Upper lobe of left lung (tissue), 6 donors: Measurements from ENCODE around the gene TRIL. TPM values are rescaled to one million over a fixed set of nuclear protein-coding genes. Genes with fewer than 3 reads are reported as not detected.

ENCODE experiments used
- ATAC-seq, 2 donors: fragments of 200-7000 bp; cut with Tn5 transposase; one replicate each; pipeline ENCODE4 v1.9.1; 2022; ENCODE audit warnings: mild to moderate bottlenecking in 2 of 2, moderate library complexity in 2 of 2; ENCODE audit not compliant: low FRiP score in 2 of 2
- DNase-seq, 2 donors: peaks; one replicate each; pipeline ENCODE4 v3.0.0-alpha.2; 2019 to 2020
- H3K27ac ChIP-seq, 4 donors: fragments of 200-600 bp; sonication (generic); one replicate each; pipeline ENCODE4 v1.5.1; 2016 to 2019
- H3K27me3 ChIP-seq, 4 donors: fragments of 200-600 bp; sonication (generic); one replicate each; pipeline ENCODE4 v1.5.1; 2017 to 2019
- H3K36me3 ChIP-seq, 4 donors: fragments of 200-600 bp; sonication (generic); one replicate each; pipeline ENCODE4 v1.5.1; 2016 to 2019
- H3K4me1 ChIP-seq, 4 donors: fragments of 200-600 bp; sonication (generic); one replicate each; pipeline ENCODE4 v1.5.1; 2018 to 2019
- H3K4me3 ChIP-seq, 4 donors: fragments of 200-600 bp; sonication (generic); one replicate each; pipeline ENCODE4 v1.5.1; 2017 to 2019; ENCODE audit warnings: mild to moderate bottlenecking in 2 of 4, moderate library complexity in 1 of 4
- H3K9me3 ChIP-seq, 4 donors: fragments of 200-600 bp; sonication (generic); one replicate each; pipeline ENCODE4 v1.5.1; 2018 to 2019
- EP300 ChIP-seq, 4 donors: sonication (generic); formaldehyde crosslinking; IDR thresholded peaks; one replicate each; pipeline ENCODE4 v1.5.1; 2017; ENCODE audit warnings: antibody characterized with exemption in 4 of 4, control low read depth in 2 of 4
- POLR2A ChIP-seq, 4 donors: fragments of 450-650 bp; IDR thresholded peaks; one replicate each; pipeline ENCODE4 v1.5.1; 2016 to 2017; ENCODE audit warnings: antibody characterized with exemption in 4 of 4, mild to moderate bottlenecking in 2 of 4
- POLR2AphosphoS5 ChIP-seq, 2 donors: sonication (generic); formaldehyde crosslinking; IDR thresholded peaks; one replicate each; pipeline ENCODE4 v1.5.1; 2017; ENCODE audit warnings: antibody characterized with exemption in 2 of 2
- WGBS, 2 donors: methylation state at CpG; one replicate each; pipeline ENCODE4 v1.1.5; 2017 to 2018; 5-methylcytosine and 5-hydroxymethylcytosine counted together
- total RNA-seq, 6 donors: library from RNA; depleted of rRNA in 4 of 6; stranded (reverse); fragments of >200 nt in 4 of 6; gene quantifications; one replicate each; pipeline versions ENCODE4 v1.1.0 to v1.2.1, GENCODE V29; 2016 to 2021
- TF ChIP-seq, protein P1 (sequence below), 6 experiments: fragments of 450-650 bp in 4 of 6; fragments of 200-600 bp in 2 of 6; sonication (generic) in 2 of 6; IDR thresholded peaks; one replicate each; pipeline ENCODE4 v1.5.1; 2016 to 2019; ENCODE audit warnings: antibody characterized with exemption in 6 of 6
- donor health status: DM: no; HTN: no; CAD: no; lungs with moderate emphysema.
- donor health status: DM: no; HTN: yes; CAD: no; lungs with severe emphysema.

The TRIL gene
- total RNA-seq, 6 donors from 2014 or later: 2.8 to 11.0 (median 5.6) TPM

DNA sequence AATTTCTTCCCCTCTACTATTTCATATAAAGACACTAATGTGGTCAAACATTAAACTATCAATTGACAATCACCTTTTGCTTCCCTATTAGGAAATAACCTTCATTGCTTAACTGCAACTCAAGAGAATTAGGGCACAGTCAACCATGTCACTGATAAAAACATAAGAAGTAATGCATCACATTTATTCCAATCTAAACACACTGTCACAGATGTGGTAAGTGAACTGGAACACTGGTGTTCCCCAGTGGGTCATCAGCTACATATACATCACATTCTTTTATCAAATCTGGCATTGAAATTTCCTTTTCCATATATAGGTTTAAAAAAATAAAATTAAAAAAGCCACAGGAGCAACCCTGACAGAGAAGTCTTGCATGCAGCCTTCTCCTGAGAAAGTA, 3.7 kb downstream of the TRIL start:
- no peak overlapping the region for H3K4me3 ChIP-seq
- no peak for ATAC-seq
- H3K27ac ChIP-seq: no peak overlapping the region
- TF ChIP-seq EP300 (IDR thresholded peaks at IDR 0.05): no peak
- no peak for TF ChIP-seq POLR2AphosphoS5 (IDR thresholded peaks at IDR 0.05)
- TF ChIP-seq POLR2A (IDR thresholded peaks at IDR 0.05): no peak
- TF ChIP-seq, protein P1, sequence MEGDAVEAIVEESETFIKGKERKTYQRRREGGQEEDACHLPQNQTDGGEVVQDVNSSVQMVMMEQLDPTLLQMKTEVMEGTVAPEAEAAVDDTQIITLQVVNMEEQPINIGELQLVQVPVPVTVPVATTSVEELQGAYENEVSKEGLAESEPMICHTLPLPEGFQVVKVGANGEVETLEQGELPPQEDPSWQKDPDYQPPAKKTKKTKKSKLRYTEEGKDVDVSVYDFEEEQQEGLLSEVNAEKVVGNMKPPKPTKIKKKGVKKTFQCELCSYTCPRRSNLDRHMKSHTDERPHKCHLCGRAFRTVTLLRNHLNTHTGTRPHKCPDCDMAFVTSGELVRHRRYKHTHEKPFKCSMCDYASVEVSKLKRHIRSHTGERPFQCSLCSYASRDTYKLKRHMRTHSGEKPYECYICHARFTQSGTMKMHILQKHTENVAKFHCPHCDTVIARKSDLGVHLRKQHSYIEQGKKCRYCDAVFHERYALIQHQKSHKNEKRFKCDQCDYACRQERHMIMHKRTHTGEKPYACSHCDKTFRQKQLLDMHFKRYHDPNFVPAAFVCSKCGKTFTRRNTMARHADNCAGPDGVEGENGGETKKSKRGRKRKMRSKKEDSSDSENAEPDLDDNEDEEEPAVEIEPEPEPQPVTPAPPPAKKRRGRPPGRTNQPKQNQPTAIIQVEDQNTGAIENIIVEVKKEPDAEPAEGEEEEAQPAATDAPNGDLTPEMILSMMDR (IDR thresholded peaks at IDR 0.05): no peak
- no peaks in the 10 kb centered on the region for H3K36me3 ChIP-seq
- no peaks in the 10 kb centered on the region for H3K9me3 ChIP-seq
- peaks cover 31 to 41% (median 36%) of the 10 kb centered on the region in 4 donors for H3K4me1 ChIP-seq
- peaks cover 0 to 33% (median 21%) of the 10 kb centered on the region in 4 donors for H3K27me3 ChIP-seq
- no peak for DNase-seq

DNA sequence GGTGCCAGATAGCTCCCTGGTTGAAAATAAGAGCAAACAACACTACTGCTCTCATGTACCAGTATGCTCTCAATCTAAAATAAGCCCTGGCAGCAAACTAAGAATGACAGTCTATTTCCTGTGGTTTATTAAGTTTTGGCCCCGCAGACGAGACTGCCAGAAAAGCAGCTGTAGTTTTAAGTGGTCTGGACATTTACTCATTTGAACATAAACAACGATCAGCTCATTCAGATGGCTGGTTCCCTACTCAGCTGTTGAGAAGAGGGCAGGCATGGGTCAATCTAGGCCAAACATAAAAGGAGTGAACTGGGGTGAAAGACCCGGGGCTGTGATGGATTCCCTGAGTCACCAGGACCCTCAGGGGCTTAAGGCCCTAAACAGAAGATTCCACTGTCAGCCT, 4.5 kb downstream of the TRIL start:
- Histone ChIP-seq H3K36me3 (no peaks in the 10 kb centered on the region), H3K4me1 (peaks cover 30 to 38% (median 35%) of the 10 kb centered on the region in 4 donors), H3K4me3 (no peak overlapping the region), H3K27ac (peak overlapping the region in 1 of 4 donors; percentile 1), H3K9me3 (no peaks in the 10 kb centered on the region), H3K27me3 (peaks cover 0 to 31% (median 21%) of the 10 kb centered on the region in 4 donors)
- no peak for TF ChIP-seq POLR2AphosphoS5 (IDR thresholded peaks at IDR 0.05)
- TF ChIP-seq, protein P1 (IDR thresholded peaks at IDR 0.05): no peak
- no peak for TF ChIP-seq EP300 (IDR thresholded peaks at IDR 0.05)
- TF ChIP-seq POLR2A (IDR thresholded peaks at IDR 0.05): no peak
- ATAC-seq (no peak), DNase-seq (no peak)
- 12 to 15% methylated on average over 4 of the region's 4 CpGs for WGBS, 2 donors

DNA sequence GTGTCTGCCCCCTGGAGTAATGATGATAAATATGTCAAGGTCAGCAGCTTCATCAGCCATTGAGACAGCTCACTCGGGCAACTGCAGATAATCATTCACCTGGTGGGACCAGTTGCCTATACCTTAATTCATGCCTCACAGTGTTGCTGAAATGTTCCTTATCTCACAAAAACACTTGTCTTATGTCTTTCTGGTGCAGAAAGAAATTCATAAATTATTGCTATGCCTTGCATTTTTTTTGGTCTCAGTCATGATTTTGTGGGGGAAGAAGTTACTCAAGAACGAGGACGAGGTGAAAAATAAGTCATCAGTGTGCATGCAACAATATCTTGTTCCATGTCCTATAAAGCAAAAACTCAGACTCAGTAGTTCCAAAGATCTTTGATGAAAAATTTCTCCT, 16.0 kb downstream of the TRIL start:
- H3K4me1 ChIP-seq: no peaks in the 10 kb centered on the region
- H3K9me3 ChIP-seq: no peaks in the 10 kb centered on the region
- no peak for DNase-seq
- no peak for ATAC-seq
- no peaks in the 10 kb centered on the region for H3K36me3 ChIP-seq
- no peak overlapping the region for H3K4me3 ChIP-seq
- no peak for TF ChIP-seq POLR2A (IDR thresholded peaks at IDR 0.05)
- TF ChIP-seq EP300 (IDR thresholded peaks at IDR 0.05): no peak
- no peak for TF ChIP-seq POLR2AphosphoS5 (IDR thresholded peaks at IDR 0.05)
- TF ChIP-seq, protein P1 (IDR thresholded peaks at IDR 0.05): no peak
- 59 to 80% methylated on average over 3 of the region's 3 CpGs for WGBS, 2 donors
- H3K27ac ChIP-seq: no peak overlapping the region
- H3K27me3 ChIP-seq: no peaks in the 10 kb centered on the region

DNA sequence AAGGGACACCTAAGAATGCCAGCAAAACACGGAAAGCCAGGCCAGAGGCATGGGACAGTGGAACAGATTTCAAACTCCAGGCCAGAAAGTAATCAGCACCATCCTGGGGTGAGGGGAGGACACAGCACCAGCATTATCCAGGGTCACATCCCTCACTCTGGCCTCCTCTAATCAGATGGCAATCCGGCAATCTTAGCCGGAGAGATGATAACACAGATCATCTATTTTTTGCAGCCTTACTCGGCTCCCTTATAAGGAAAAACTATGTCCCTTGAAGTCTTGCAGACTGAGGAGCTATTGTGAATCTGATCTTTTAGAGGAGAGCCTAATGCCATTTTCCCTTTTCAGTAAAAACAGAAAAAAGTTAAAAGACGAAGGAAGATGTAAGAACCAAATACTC, 16.5 kb downstream of the TRIL start:
- ATAC-seq (no peak), DNase-seq (no peak)
- no peaks in the 10 kb centered on the region for H3K4me1 ChIP-seq
- no peak overlapping the region for H3K4me3 ChIP-seq
- 88% methylated on average over 5 of the region's 5 CpGs for WGBS, 2 donors
- H3K27ac ChIP-seq: no peak overlapping the region
- no peaks in the 10 kb centered on the region for H3K9me3 ChIP-seq
- no peaks in the 10 kb centered on the region for H3K27me3 ChIP-seq
- TF ChIP-seq EP300 (IDR thresholded peaks at IDR 0.05) (no peak), POLR2A (IDR thresholded peaks at IDR 0.05) (no peak), POLR2AphosphoS5 (IDR thresholded peaks at IDR 0.05) (no peak)
- TF ChIP-seq, protein P1 (IDR thresholded peaks at IDR 0.05): no peak
- H3K36me3 ChIP-seq: no peaks in the 10 kb centered on the region

DNA sequence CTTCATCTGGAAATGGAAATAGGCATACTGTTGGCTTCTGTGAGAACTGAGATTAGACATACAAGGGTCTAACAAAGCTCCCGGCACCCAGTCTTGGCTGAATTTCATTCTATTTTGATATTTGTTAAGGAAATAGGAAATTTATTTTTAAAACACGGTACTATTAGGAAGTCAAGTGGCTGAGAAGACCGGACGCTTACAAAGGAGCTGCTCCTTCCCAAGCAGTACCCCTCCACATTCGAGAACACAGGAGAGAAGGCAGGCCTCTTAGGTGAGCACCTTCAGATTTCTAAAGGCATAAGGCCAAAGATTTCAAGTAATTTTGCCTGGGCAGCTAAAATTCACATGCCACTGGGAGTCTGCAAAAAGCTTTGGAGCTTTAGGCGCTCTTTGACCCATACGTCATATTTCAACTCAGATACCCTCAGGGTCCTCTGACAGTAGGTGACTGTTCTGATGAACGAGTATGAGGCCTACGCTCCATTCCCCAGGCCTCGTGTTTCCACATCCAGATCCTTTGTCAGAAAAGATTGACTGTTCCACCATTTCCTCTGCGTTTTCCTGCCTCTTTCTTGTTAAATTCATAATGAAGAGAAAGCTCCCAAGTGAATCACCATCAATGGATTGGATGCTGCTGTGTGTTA, 17.3 kb downstream of the TRIL start:
- Histone ChIP-seq H3K4me1 (no peaks in the 10 kb centered on the region), H3K9me3 (no peaks in the 10 kb centered on the region), H3K27ac (no peak overlapping the region), H3K4me3 (no peak overlapping the region), H3K27me3 (no peaks in the 10 kb centered on the region), H3K36me3 (no peaks in the 10 kb centered on the region)
- DNase-seq: no peak
- TF ChIP-seq POLR2AphosphoS5 (IDR thresholded peaks at IDR 0.05): no peak
- no peak for TF ChIP-seq EP300 (IDR thresholded peaks at IDR 0.05)
- no peak for TF ChIP-seq POLR2A (IDR thresholded peaks at IDR 0.05)
- TF ChIP-seq, protein P1 (IDR thresholded peaks at IDR 0.05): no peak
- no peak for ATAC-seq
- WGBS, 2 donors: 82 to 85% methylated on average over 11 of the region's 11 CpGs
